GM19035 (cell line): ENCODE results near the gene KARS1.

ENCODE experiments used
- ATAC-seq: cut with Tn5 transposase; IDR thresholded peaks from one replicate; pipeline ENCODE4 v1.9.1; 2021; ENCODE audit not compliant: unreplicated experiment

Gene KARS1

GRCh38 chr16:75588716-75589115 lies 58.7 kb downstream of the KARS1 start:
- ATAC-seq, result no peak

GRCh38 chr16:75584108-75584507 lies 63.4 kb downstream of the KARS1 start:
- no peak for ATAC-seq

GRCh38 chr16:75579281-75579834 lies 68.1 kb downstream of the KARS1 start:
- ATAC-seq, result no peak

- ATAC-seq, result no peak
Observed at GRCh38 chr16:75578725-75579124, 68.7 kb downstream of the KARS1 start.

- ATAC-seq, result no peak
Observed at GRCh38 chr16:75578212-75578611, 69.3 kb downstream of the KARS1 start.
